ENCODE data around the gene ADAMTS15. TPM values are rescaled to one million over a fixed set of nuclear protein-coding genes. Genes with fewer than 3 reads are reported as not detected.
A peak's percentile ranks its signal among the peaks of the same experiment; 100 is the strongest.

ADAMTS15 gene
- total RNA-seq, 2 experiments from 2014 or later = not detected

- DNase-seq (ENCODE audit: low spot score) = no peak
- Histone ChIP-seq H4K20me1 (ENCODE audit: insufficient read depth, low read length) (no peaks in the 10 kb centered on the region), H3K9me3 (ENCODE audit: low read length) (no peaks in the 10 kb centered on the region), H3K79me2 (ENCODE audit: insufficient read depth, low read depth, low read length) (no peaks in the 10 kb centered on the region), H3K4me1 (ENCODE audit: insufficient read depth, low read length, poor library complexity, severe bottlenecking) (no peaks in the 10 kb centered on the region), H3K9me2 (ENCODE audit: insufficient read depth, low read length) (no peaks in the 10 kb centered on the region), H3K27ac (ENCODE audit: low read depth, low read length, poor library complexity, severe bottlenecking) (no peak overlapping the region), H3K4me3 (ENCODE audit: low read depth, low read length, poor library complexity, severe bottlenecking) (no peak overlapping the region), H3K36me3 (ENCODE audit: insufficient read depth, low read length) (no peaks in the 10 kb centered on the region), H2AFZ (ENCODE audit: low read length) (no peak overlapping the region), H3K4me2 (ENCODE audit: low read length) (no peak overlapping the region)
- BruUV-seq (replicated peaks) = no TSS peak
- ChIA-PET CTCF (ENCODE audit: unreplicated experiment) (interaction anchor here (0.7 kb wide), 1 partner anchor 426 kb away, joined by 3 read pairs; no protein-coding TSS in a partner anchor), POLR2A (interaction anchor here (0.7 kb wide), 1 partner anchor 474 kb away, joined by 3 read pairs; no protein-coding TSS in a partner anchor)
- no peak for TF ChIP-seq EZH2phosphoT487 (IDR thresholded peaks at IDR 0.05; ENCODE audit: borderline replicate concordance, low read depth, low read length)
- TF ChIP-seq CTCF (conservative IDR thresholded peaks at IDR 0.05; ENCODE audit: low read length) = no peak
- intact Hi-C loops (cut with micrococcal nuclease; ENCODE audit: unreplicated experiment) = no loop called here
These were observed 15.1 kb upstream of the ADAMTS15 start for GRCh38 chr11:130433357-130433756.

GRCh38 chr11:130434521-130435223 is 13.8 kb upstream of the ADAMTS15 start:
- Histone ChIP-seq H3K9me2 (ENCODE audit: insufficient read depth, low read length) (no peaks in the 10 kb centered on the region), H3K36me3 (ENCODE audit: insufficient read depth, low read length) (no peaks in the 10 kb centered on the region), H3K79me2 (ENCODE audit: insufficient read depth, low read depth, low read length) (no peaks in the 10 kb centered on the region), H2AFZ (ENCODE audit: low read length) (peak overlapping the region; percentile 97), H3K4me3 (ENCODE audit: low read depth, low read length, poor library complexity, severe bottlenecking) (peak overlapping the region; percentile 70), H3K4me1 (ENCODE audit: insufficient read depth, low read length, poor library complexity, severe bottlenecking) (no peaks in the 10 kb centered on the region), H3K27ac (ENCODE audit: low read depth, low read length, poor library complexity, severe bottlenecking) (no peak overlapping the region), H3K9me3 (ENCODE audit: low read length) (no peaks in the 10 kb centered on the region), H4K20me1 (ENCODE audit: insufficient read depth, low read length) (no peaks in the 10 kb centered on the region), H3K4me2 (ENCODE audit: low read length) (peak overlapping the region; percentile 88)
- intact Hi-C loops (cut with micrococcal nuclease; ENCODE audit: unreplicated experiment) = loop anchor here (1.0 to 2.0 kb wide), 2 partner anchors 222 to 428 kb away; no protein-coding TSS in a partner anchor
- BruUV-seq (replicated peaks) = no TSS peak
- peak; percentile 84 for DNase-seq (ENCODE audit: low spot score)
- ChIA-PET CTCF (ENCODE audit: unreplicated experiment) (interaction anchor here (1.1 kb wide), 1 partner anchor 427 kb away, joined by 5 read pairs; no protein-coding TSS in a partner anchor), POLR2A (no interaction called here)
- TF ChIP-seq CTCF (conservative IDR thresholded peaks at IDR 0.05; ENCODE audit: low read length) (peak; percentile 90), EZH2phosphoT487 (IDR thresholded peaks at IDR 0.05; ENCODE audit: borderline replicate concordance, low read depth, low read length) (no peak)

- H3K9me2 ChIP-seq (ENCODE audit: insufficient read depth, low read length) = no peaks in the 10 kb centered on the region
- BruUV-seq (replicated peaks) = no TSS peak
- H3K4me3 ChIP-seq (ENCODE audit: low read depth, low read length, poor library complexity, severe bottlenecking) = no peak overlapping the region
- H3K79me2 ChIP-seq (ENCODE audit: insufficient read depth, low read depth, low read length) = no peaks in the 10 kb centered on the region
- H3K27ac ChIP-seq (ENCODE audit: low read depth, low read length, poor library complexity, severe bottlenecking) = no peak overlapping the region
- H3K4me1 ChIP-seq (ENCODE audit: insufficient read depth, low read length, poor library complexity, severe bottlenecking) = no peaks in the 10 kb centered on the region
- intact Hi-C loops (cut with micrococcal nuclease; ENCODE audit: unreplicated experiment) = loop anchor here (2.0 kb wide), 1 partner anchor 223 kb away; no protein-coding TSS in a partner anchor
- ChIA-PET POLR2A (no interaction called here), CTCF (ENCODE audit: unreplicated experiment) (interaction anchor here (0.6 kb wide), 1 partner anchor 179 kb away, joined by 3 read pairs; no protein-coding TSS in a partner anchor)
- no peak overlapping the region for H2AFZ ChIP-seq (ENCODE audit: low read length)
- H3K4me2 ChIP-seq (ENCODE audit: low read length) = no peak overlapping the region
- no peaks in the 10 kb centered on the region for H4K20me1 ChIP-seq (ENCODE audit: insufficient read depth, low read length)
- no peak for DNase-seq (ENCODE audit: low spot score)
- H3K9me3 ChIP-seq (ENCODE audit: low read length) = no peaks in the 10 kb centered on the region
- TF ChIP-seq CTCF (conservative IDR thresholded peaks at IDR 0.05; ENCODE audit: low read length) (no peak), EZH2phosphoT487 (IDR thresholded peaks at IDR 0.05; ENCODE audit: borderline replicate concordance, low read depth, low read length) (no peak)
- no peaks in the 10 kb centered on the region for H3K36me3 ChIP-seq (ENCODE audit: insufficient read depth, low read length)
These were observed 12.8 kb upstream of the ADAMTS15 start for GRCh38 chr11:130435671-130436070.
